ENCODE data around the gene FARS2.
A peak's percentile ranks its signal among the peaks of the same experiment; 100 is the strongest.

FARS2 gene

GRCh38 chr6:5290097-5290496 lies 28.8 kb downstream of the FARS2 start:
- DNase-seq: no peak

- DNase-seq: no peak
These were observed 29.2 kb downstream of the FARS2 start for GRCh38 chr6:5290500-5290899.

- no peak for DNase-seq
These were observed 30.8 kb downstream of the FARS2 start for GRCh38 chr6:5292154-5292553.

- DNase-seq: no peak
These were observed 32.4 kb downstream of the FARS2 start for GRCh38 chr6:5293692-5294091.

- no peak for DNase-seq
These were observed 33.3 kb downstream of the FARS2 start for GRCh38 chr6:5294392-5295211.

- no peak for DNase-seq
These were observed 34.3 kb downstream of the FARS2 start for GRCh38 chr6:5295623-5296022.

GRCh38 chr6:5300206-5300764 lies 39.0 kb downstream of the FARS2 start:
- DNase-seq: no peak

GRCh38 chr6:5302220-5302946 lies 41.1 kb downstream of the FARS2 start:
- DNase-seq: peak; percentile 8

GRCh38 chr6:5302995-5303622 lies 41.8 kb downstream of the FARS2 start:
- DNase-seq: peak; percentile 54

- no peak for DNase-seq
These were observed 42.4 kb downstream of the FARS2 start for GRCh38 chr6:5303682-5304081.

GRCh38 chr6:5305968-5306626 lies 44.8 kb downstream of the FARS2 start:
- no peak for DNase-seq

- DNase-seq: no peak
These were observed 45.7 kb downstream of the FARS2 start for GRCh38 chr6:5307058-5307457.

- DNase-seq: no peak
These were observed 46.8 kb downstream of the FARS2 start for GRCh38 chr6:5308066-5308465.

- DNase-seq: no peak
These were observed 53.0 kb downstream of the FARS2 start for GRCh38 chr6:5314191-5314865.

GRCh38 chr6:5315881-5316280 lies 54.6 kb downstream of the FARS2 start:
- no peak for DNase-seq

- no peak for DNase-seq
These were observed 55.6 kb downstream of the FARS2 start for GRCh38 chr6:5316951-5317350.

- no peak for DNase-seq
These were observed 57.4 kb downstream of the FARS2 start for GRCh38 chr6:5318617-5319272.

- no peak for DNase-seq
These were observed 62.7 kb downstream of the FARS2 start for GRCh38 chr6:5323979-5324378.

GRCh38 chr6:5325173-5325572 lies 63.9 kb downstream of the FARS2 start:
- no peak for DNase-seq

GRCh38 chr6:5326022-5326641 lies 64.8 kb downstream of the FARS2 start:
- no peak for DNase-seq

- no peak for DNase-seq
These were observed 67.5 kb downstream of the FARS2 start for GRCh38 chr6:5328800-5329199.
